ENCODE measurements around the gene RNU2-1.
"Not testable (repeated sequence)": the region's sequence is repeated elsewhere in the genome, so short reads cannot be mapped to it uniquely, and the experiment has no call there.

Gene RNU2-1

DNA sequence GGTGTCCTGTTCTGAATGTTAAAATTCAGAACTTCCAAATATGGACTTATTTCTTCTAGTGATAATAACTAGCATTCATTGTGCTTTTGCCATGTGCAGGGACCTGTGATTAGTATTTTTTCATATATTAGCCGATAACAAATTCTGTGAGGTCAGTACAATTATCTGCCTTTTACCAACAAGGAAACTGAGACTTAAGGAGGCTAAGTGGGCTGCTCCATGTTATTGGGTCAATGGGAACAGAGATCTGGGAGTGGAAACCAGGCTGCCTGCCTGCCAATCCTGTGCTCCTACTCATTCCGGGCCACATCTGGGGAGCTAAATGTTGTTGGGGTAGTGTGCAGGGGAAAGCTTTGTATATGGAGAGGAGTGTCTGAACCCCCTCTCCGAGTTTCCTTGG is 18.4 kb downstream of the RNU2-1 start:
- no peak for DNase-seq

DNA sequence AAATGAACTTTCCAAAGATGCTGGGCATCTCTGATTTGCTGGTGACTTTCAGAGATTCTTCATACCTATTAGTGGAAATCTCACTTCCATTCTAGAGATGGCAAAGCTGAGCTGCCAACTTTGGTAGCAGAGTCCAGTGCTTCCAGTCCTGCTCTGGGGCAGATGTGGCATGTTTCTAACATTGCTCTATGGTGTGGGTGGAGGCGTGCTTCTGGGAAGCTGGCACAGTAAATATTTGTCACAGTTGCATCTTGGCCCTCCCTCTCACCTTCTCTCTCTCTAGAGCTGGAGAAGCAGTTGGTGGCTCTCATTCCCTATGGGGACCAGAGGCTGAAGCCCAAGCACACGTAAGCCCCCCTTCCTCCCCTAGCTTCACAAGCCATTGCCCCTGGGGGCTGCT is 20.2 kb downstream of the RNU2-1 start:
- DNase-seq, result no peak

DNA sequence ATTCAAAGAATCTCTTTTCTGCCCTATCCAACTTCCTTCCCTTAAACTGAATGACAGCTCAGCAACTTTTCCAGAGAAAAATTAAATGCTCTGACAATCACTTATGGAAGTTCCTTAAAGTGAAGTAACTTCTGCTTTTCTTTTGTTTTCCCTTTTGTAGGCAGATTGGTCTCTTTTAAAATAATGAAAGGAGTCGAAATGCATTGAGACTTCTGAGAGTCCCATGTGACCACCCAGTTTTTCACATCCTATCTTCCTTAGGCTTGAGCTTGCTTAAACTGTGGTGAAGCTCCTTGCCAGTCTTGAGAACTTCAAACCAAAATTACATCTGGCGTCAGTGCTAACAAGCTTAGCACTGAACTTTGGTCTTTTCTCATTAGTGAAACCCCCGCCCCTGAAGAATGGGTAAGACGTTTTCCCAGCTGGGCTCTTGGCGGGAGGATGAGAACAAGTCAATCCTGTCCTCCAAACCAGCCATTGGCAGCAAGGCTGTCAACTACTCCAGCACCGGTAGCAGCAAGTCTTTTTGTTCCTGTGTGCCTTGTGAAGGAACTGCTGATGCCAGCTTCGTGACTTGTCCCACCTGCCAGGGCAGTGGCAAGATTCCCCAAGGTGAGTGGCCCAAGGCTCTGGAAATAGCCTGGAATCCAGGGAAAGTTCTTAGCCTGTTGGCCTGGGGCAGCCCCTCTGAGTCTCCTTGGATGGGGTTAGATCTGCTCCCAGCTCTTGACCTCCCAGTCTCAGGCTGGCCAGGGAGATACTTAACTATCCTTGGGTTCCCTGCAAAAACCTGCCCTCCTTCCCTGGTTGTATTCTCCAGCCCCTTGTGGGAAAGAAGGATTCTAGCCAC is 20.9 kb downstream of the RNU2-1 start:
- no peak for DNase-seq

DNA sequence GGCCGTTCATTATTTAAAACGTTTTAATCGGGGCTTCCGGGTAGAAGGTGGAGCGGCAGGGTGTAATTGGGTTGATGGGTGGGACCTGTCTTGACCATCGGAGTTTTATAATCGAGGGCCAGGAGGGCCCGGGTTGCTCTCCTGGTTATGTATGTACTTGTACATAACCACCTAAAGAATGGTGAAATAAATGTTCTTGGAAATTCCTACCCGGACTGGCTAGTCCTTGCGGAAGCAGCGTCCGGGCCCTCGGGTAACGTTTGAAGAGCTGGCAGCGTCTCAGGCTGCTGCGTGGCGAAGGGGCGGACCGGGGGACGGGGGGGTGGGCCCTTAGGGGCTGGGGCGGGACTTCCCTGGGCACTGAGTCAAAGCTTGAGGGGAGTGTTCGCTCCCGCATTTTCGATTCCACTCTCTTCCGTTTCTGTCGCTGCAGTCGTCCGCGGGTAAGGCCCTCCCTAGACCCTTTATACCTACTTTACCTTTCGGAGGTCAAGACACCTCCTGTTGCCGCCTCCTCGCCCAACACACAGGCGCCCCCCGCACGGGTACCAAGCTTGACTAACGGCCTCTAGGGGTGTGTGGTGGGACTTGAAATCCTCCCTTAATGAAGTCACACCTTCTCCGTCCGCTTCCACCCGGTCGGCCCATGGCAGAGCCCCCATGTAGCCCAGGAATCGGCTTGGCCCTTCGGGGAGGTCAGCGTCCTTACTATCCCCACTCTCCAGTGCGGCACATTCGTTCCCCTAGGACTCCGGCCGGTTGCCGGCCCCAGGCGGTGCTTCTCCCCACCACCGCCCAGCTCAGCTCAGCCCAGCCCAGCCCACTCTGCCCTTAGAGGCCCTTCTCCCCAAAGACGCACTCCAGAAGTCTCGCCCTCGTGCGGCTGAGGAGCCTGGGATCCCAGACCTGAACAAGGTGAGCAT is 22.0 kb downstream of the RNU2-1 start, which contains the start of gene TMEM106A:
TSS of gene TMEM106A (plus strand) at position 396 of the 923 bp plus-strand sequence. CDS start 1,167 bp downstream, outside the sequence.
- DNase-seq, result peak; percentile 32

DNA sequence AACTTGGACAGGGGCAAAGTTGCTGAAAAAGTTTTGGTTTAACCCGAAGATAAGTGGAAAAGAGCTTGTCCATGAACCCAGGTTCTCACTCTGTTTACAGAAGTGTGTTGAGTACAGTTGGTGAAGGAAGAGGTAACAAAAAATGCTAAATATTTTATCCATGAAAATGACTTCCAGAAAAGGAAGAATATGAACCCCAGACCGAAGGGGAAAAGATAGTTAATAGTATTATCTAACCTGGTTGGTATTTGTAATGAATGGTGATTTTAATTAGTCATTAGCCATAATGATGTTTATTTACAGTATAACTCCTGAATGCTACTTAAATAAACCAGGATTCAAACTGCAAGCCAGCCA is 22.7 kb downstream of the RNU2-1 start:
- no peak for DNase-seq

DNA sequence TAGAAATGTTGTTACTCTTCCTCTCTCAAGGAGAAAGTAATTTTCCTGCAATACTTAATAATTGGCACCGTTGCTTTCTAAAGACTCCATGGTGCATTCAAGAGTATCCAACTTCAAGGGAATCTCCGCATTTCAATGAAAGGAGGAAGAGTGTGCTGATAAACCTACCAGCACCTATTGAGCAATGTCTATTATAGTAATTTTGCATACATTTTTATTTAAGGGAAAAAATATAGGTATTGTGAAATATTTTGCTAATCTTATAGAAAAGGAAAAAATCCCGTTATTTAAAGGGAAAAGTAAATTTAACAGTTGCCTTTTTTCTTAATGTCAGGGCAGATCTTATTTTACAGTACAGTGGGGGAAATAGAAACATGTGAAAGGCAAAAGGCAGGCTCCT is 23.2 kb downstream of the RNU2-1 start:
- DNase-seq, result no peak

DNA sequence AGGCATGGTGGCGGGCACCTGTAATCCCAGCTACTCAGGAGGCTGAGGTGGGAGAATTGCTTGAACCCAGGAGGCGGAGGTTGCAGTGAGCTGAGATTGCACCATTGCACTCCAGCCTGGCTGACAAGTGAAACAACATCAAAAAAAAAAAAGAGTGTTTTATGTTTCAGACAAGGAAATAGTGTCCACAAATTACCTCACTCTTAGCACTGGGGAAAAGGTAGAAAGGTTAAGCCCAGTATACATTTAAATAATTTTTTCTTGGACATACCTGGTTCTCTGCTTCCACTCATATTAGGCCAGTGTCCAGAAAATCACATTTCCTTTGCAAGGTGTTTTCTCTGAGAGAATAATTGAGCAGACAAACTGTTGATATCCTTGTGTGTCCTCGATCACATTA is 30.8 kb downstream of the RNU2-1 start:
- DNase-seq, result not testable (repeated sequence)

DNA sequence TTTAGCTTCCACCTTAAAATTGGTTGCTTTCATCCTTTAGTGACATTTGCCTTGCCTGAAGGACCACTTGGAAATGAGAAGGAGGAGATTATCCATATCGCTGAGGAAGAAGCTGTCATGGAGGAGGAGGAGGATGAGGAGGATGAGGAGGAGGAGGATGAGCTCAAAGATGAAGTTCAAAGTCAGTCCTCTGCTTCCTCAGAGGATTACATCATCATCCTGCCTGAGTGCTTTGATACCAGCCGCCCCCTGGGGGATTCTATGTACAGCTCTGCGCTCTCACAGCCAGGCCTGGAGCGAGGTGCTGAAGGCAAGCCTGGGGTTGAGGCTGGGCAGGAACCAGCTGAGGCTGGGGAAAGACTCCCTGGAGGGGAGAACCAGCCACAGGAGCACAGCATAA is 33.6 kb downstream of the RNU2-1 start:
- no peak for DNase-seq

DNA sequence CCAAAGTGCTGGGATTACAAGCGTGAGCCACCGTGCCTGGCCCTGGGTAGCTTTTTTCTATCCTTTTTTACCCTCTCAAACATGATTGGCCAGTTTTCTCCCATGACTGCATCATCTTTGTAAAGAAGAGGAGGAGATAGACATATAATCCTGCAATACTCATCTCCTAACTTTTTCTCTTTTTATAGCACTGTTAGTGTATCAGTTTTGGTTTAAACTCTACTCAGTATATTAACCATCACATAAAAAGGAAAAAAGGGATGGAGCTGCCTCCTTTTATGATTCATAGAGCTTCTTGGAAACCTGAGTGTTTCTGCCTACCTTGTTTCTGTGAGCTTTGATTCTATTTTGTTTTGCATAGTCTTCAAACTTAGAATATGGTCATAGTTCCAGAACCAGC is 34.1 kb downstream of the RNU2-1 start:
- no peak for DNase-seq

DNA sequence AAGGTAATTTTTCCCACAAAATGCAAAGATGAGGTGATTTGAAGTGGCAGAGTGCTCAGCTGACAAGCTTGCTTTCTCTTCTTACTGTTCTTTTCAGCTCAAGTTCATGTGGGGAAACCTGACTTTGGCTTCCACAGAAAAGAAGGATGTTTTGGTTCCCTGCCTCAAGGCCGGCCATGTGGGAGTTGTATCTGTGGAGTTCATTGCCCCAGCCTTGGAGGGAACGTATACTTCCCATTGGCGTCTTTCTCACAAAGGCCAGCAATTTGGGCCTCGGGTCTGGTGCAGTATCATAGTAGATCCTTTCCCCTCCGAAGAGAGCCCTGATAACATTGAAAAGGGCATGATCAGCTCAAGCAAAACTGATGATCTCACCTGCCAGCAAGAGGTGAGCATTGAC is 40.5 kb downstream of the RNU2-1 start:
- DNase-seq, result no peak

DNA sequence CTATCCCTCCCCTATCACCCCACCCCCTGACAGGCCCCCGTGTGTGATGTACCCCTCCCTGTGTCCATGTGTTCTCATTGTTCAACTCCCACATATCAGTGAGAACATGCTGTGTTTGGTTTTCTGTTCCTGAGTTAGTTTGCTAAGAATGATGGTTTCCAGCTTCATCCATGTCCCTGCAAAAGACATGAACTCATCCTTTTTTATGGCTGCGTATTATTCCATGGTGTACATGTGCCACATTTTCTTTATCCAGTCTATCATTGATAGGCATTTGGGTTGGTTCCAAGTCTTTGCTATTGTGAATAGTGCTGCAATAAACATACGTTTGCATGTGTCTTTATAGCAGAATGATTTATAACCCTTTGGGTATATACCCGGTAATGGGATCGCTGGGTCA is 47.1 kb downstream of the RNU2-1 start:
- not testable (repeated sequence) for DNase-seq

DNA sequence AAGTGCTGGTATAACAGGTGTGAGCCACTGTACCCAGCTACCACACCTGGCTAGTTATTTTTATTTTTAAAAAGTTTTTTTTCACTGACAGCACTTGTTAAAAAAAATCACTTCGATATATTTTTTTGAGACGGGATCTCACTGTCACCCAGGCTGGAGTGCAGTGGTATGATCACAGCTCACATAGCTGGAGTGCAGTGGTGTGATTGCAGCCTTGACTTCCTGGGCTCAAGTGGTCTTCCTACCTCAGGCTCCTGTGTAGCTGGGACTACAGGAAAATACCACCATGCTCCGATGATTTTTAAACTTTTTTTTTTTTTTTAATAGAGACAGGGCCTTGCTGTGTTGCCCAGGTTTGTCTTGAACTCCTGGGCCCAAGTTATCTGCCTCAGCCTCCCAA is 49.9 kb downstream of the RNU2-1 start:
- DNase-seq, result no peak
